Measurements from ENCODE around the gene GAL3ST2.

Gene GAL3ST2

DNA sequence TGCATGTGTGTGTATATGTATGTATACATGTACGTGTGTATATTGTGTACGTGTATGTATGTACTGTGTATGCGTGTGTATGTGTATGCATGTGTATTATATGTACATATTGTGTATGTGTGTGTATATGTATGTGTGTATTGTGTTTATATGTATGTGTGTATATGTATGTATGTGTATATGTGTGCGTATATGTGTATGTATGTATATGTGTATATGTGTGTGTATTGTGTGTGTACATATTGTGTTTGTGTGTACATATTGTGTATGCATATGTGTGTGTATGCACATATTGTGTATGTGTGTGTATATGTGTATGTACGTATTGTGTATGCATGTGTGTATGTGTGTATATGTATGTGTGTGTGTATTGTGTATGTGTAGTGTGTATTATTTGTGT, 16.8 kb downstream of the GAL3ST2 start:
- TF ChIP-seq GATA3 (IDR thresholded peaks at IDR 0.05; ENCODE audit: low read depth, low read length) (no peak), GATA2 (IDR thresholded peaks at IDR 0.05; ENCODE audit: low read depth, low read length) (no peak)

DNA sequence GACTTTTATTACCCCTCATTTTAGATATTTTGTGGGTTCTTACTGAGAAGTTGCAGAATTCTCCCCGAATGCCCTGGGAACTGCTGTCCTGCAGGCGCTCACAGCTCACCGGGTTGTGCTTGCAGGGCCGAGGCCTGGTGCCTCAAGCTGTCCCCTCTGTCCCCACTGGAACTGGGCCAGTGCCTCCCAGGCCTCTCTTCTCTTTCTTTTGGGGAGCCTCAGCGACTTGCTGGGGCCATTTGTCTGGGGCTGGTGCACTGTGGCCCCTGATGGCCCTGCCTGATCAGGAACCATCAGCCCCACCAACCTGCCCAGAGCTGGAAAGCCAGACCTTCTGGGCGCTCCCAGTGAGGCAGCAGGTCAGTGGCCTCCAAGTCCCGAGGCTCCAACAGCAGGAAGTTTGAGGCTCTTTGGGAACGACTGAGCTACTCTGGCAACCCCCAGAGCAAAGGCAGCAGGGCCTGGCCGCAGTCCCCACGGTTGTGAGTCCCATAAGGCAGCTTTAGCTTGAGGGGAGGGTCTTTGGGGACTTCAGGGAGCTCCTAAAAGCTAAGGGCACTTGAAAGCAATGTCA, 17.7 kb downstream of the GAL3ST2 start:
- no peak for TF ChIP-seq GATA3 (IDR thresholded peaks at IDR 0.05; ENCODE audit: low read depth, low read length)
- no peak for TF ChIP-seq GATA2 (IDR thresholded peaks at IDR 0.05; ENCODE audit: low read depth, low read length)

DNA sequence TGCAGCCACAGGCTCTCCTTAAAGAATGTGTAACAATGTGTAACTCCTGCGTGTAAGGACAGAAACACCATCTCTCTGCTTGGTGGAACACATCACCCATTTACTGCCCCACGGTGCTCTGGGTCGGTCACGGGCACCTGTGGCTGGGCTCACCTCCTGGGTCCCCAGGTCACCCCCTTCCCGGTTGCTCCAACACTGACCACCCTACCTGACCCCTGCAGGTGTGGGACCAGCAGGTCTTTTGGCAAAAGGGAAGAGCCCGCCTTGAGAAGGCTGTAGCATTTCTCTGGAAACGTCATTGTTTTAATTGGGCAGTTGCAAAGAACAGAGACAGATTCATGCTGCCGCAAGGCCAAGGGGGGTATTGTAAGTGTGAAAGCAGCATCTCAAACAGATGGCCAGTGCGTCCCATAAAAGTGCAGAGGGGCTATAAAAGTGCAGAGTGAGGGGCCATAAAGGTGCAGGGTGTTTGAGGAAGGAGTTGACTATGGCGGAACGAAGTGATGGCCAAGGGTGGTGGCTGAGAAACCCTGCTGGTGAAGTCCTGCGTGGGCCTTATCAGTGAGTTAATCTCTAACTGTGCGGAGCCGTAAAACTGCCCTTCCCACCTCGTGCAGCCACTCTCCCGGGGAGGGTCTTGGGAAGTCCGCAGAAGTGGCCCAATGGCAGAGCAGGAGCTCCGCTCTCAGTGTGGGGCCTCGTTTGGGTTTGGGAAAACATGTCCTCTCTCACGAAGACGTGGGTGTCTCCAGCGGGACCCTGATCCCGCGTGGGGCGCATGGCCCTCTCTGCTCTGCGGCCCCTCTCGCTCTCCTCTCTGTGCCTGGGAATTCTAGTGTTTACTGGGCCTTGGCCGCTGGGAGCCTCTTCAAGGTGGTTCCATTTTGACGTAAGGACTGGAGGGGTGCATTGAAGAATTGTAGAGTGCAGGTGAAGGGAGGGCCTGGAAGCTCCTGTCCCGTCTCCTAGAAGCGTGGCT, 18.7 kb downstream of the GAL3ST2 start:
- TF ChIP-seq GATA3 (IDR thresholded peaks at IDR 0.05; ENCODE audit: low read depth, low read length) (no peak), GATA2 (IDR thresholded peaks at IDR 0.05; ENCODE audit: low read depth, low read length) (no peak)

DNA sequence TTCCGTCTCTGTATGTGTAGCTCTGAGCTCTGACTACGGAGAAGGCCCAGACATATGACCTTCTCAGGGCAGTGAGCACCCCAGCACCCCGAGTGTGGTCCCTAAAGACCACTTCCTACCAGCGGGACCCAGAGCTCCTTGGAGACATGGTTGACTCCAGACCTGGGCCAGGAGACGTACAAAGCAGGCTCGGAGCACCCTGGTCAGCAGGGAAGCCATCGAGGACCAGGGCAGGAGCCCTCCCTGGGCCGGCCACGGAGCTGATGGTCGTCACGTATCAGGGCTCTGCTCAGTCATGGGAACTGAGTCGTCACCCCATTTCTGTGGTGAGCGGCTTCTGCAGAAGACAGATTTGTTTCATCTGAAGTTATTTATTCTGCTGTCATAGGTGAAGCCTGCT, 19.6 kb downstream of the GAL3ST2 start:
- TF ChIP-seq GATA3 (IDR thresholded peaks at IDR 0.05; ENCODE audit: low read depth, low read length) (no peak), GATA2 (IDR thresholded peaks at IDR 0.05; ENCODE audit: low read depth, low read length) (no peak)

DNA sequence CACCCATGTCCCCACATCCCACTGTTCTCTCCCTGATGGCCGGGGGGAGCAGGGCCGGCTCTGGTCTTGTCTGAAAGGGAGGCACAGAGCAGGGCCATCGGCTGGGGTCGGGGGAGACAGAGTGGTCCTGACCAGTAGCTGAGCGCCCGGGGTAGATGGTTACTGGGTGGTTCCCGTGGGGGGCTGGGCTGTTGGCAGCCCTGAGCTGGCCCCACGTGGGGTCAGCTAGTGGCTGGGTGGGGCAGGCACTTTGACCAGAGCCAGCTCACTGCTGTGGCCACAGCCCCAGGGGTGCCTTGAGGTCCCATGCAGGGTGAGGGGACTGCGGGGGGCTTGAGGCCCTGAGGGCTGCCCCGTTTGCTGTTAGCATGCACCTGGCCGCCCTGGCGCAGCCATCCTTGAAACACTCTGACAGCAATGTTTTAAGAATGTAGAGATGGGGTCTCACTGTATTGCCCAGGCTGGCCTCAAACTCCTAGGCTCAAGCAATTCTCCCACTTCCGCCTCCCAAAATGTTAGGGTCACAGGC, 20.1 kb downstream of the GAL3ST2 start:
- TF ChIP-seq GATA3 (IDR thresholded peaks at IDR 0.05; ENCODE audit: low read depth, low read length) (no peak), GATA2 (IDR thresholded peaks at IDR 0.05; ENCODE audit: low read depth, low read length) (no peak)

DNA sequence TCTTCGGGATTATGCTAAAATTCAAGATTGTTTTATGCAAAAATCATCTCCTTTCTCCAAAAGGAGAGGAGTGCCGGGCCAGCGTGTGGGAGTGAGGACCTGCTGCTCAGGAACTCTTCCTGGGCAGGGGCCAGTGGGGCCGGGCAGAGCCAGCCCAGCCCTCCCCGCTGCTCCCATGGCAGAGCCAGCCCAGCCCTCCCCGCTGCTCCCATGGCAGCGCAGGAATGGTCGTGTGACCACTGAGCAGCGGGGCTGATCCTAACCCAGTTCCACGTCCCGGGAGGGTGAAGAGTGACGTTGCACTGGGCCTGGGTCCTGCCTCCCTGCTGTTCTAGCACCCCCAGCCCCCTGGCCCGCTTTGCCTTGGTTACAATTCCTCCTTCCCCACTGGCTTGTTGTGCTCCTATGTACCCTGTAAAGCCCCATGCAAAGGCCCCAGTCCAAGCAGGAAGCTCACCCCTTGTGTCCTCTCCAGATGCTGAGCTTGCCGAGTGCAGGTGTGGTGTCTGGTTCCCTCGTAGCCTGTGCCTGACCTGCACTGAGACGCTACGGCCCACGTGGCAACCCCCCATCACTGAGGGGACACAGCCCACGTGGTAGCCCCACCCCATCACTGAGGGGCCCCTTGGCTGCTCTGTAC, 20.9 kb downstream of the GAL3ST2 start:
- TF ChIP-seq GATA3 (IDR thresholded peaks at IDR 0.05; ENCODE audit: low read depth, low read length) (no peak), GATA2 (IDR thresholded peaks at IDR 0.05; ENCODE audit: low read depth, low read length) (no peak)

DNA sequence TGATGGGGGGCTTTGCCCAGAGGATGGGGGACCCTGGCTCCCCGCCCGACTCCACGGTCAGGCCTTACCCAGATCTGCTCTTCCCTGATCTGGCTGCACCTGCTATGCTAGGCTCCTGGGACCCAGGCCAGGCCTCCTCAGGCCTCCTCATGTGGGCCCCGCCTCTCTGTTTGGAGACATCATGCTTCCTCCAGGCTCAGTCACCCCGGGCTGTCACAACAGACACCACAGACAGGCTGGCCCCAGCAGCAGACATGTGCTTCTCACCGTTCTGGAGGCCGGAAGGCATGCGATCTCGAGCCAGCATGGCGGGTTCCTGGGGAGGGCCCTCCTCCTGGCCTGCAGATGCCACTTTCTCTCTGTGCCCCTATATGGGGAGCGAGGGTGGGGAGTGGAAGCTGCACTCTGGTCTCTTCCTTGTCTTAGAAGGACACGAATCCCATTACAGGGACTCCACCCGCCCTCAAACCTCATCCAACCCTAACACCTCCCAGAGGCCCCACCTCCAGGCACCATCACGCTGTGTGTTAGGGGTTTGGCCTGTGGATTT, 21.5 kb downstream of the GAL3ST2 start:
- no peak for TF ChIP-seq GATA2 (IDR thresholded peaks at IDR 0.05; ENCODE audit: low read depth, low read length)
- TF ChIP-seq GATA3 (IDR thresholded peaks at IDR 0.05; ENCODE audit: low read depth, low read length): no peak

DNA sequence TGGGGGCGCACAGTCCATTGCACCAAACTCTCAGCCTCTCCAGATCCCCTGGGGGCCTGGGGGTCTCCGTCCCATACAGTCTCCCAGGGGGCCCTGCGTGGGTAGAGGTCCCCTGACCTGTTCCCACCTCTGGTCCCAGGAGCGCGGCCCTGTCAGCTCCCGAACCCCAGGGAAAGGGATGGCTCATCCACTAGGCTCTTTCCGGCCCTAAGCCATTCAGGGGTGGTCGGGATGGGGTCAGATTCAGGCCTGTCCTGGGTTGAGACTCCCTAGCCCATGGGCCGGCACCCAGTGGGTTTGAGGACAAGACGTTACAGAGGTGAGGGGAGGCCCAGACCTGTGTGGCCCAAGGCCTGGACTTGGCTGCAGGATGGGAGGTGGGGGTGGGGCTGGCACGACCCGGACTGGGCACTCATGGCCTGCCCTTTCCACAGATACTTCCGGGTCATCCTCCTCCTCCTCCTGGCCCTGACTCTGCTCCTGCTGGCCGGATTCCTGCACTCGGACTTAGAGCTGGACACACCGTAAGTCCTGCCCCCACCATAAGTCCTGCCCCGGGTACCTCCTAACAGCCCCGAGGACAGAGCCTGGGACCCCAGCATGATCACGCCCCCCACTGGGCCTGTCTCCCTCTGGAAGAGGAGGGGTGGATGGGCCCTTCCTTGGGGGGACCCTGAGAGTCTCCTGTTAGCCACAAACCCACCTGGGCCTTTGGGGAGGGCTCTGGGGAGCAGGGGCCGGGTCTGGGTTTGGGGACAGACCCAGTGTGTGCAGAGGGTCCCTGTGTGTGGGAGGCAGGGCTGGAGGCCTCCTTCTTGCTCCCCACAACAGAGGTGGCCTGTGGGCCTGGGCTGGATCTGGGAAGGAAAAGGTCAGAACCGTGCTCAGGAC, 22.3 kb downstream of the GAL3ST2 start:
- TF ChIP-seq GATA3 (IDR thresholded peaks at IDR 0.05; ENCODE audit: low read depth, low read length) (no peak), GATA2 (IDR thresholded peaks at IDR 0.05; ENCODE audit: low read depth, low read length) (no peak)

DNA sequence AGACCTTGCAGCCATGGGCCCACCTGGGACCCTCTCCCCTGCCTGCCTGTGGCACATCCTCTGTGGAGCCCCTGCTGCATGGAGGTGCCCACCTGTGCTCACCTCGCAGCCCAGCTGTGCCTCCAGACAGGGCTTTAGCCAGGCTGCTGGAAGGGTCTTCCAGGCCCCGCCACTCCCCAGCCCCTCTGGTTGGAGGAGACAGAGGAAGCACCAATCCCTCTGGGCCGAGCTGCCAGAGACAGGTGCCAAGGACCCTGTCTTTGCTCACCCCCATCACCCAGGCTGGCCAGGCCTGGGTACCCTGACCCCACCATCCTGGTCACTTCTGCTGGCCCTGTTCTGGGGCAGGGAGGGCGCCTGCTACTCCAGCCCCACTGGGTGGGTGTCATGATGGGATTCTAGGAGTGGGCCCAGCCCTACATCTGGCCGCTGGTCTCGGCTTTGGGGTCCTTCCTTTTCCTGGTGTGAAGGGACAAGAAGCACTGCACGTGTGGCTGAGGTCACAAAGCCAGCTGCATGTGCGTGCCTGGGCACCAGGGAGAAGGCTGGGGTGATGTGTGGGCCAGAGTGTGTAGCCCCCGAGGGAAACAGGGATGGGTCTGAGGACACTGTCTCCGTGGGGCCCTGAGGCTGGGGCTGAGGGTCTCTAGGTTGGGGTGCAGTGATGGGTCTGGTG, 23.0 kb downstream of the GAL3ST2 start:
- no peak for TF ChIP-seq GATA3 (IDR thresholded peaks at IDR 0.05; ENCODE audit: low read depth, low read length)

DNA sequence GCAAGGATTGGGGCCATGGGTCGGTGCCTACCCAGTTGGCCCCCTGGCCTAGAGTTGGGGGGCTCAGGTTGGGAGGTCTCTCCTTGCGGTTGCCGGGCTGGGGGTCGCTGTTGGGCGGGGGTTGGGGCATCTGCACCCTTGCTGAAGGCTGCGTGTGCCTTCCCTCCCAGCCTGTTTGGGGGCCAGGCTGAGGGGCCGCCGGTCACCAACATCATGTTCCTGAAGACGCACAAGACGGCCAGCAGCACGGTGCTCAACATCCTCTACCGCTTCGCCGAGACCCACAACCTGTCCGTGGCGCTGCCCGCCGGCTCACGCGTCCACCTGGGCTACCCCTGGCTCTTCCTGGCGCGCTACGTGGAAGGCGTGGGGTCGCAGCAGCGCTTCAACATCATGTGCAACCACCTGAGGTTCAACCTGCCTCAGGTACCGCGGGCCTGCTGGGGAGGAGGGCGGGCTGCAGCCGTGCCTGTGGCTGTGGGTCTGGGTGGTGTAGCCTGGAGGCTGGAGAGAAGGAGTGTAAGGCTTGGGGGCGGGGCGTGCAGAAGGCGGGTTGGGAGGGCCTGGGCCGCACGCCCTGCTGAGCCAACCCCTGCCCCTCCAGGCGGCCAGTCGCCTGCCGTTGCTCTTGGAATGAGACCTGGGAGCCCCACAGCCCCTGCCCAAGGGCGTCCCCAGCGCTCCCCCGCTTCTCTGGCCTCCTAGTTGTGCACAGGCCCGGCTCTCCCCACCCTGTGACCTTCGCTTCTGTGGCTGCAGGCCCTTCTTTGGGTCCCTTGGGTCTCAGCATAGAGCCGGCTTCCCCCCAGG, 25.2 kb downstream of the GAL3ST2 start:
- no peak for TF ChIP-seq GATA3 (IDR thresholded peaks at IDR 0.05; ENCODE audit: low read depth, low read length)
- TF ChIP-seq GATA2 (IDR thresholded peaks at IDR 0.05; ENCODE audit: low read depth, low read length): no peak

DNA sequence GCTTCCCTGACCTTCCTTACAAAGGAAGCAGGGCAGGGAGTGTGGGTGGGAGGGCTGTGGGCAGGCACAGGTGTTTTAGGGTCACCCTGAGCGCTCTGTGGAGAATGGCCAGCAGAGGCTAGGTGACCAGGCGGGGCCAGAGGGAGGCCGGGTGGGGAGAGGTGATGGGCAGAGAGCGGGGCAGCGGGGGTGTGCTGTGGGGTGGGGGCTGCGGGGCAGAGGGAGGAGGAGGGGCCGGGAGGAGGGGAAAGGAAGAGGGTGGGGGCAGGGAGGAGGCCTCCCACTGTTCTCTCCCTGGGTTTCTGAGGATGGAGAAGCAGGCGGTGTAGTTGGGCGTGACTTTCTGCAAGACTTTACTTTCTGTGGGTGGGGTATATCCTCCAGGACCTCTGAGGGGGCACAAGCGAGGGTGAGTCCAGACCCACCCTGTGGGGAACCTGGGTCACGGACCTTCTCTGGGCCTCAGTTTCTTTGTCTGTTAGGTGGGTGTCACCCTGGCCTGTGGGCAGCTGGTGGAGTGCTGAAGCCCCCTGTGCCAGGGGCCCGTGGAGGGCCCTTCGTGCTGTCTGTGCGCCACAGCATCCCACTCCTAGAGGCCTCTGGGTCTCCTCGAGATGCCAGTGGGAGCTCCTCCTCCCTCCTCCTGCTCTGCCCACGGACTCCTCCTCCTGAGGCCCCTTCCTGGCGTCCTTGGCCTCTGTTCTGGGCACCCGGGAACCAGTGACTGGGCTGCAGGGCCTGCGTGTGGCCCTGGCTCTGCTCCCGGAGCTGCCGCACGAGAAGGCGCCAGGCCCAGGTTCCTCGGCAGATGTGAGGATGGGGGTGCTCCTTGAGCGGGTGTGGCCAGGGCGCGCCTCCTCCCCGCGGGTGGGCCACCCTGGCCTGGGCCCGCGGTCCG, 26.0 kb downstream of the GAL3ST2 start:
- TF ChIP-seq GATA2 (IDR thresholded peaks at IDR 0.05; ENCODE audit: low read depth, low read length): no peak
- no peak for TF ChIP-seq GATA3 (IDR thresholded peaks at IDR 0.05; ENCODE audit: low read depth, low read length)

Measured in SH-SY5Y (cell line).